Measurements from ENCODE around the gene DACT3.

Gene DACT3

DNA sequence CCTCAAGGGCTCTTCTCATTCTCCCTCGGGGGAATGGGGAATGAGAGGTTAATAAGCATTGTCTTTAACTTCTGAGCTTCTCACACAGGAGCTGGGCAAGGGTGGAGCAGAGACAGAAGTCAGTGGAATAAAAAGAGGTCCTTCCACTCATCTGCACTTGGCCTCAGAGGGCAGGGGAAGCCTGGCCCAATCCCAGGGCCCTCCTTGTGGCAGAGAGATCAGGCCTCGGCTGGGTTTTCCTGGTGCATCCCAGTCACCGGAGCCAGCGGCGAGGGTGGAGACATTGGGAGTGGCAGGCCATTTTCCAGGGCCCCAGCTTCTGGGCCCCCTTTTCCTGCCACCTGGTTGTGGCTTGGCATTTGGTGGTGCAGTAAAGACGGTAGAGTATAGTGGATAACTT lies 49.2 kb downstream of the DACT3 start:
- peak; percentile 25 for DNase-seq (ENCODE audit: low spot score)

DNA sequence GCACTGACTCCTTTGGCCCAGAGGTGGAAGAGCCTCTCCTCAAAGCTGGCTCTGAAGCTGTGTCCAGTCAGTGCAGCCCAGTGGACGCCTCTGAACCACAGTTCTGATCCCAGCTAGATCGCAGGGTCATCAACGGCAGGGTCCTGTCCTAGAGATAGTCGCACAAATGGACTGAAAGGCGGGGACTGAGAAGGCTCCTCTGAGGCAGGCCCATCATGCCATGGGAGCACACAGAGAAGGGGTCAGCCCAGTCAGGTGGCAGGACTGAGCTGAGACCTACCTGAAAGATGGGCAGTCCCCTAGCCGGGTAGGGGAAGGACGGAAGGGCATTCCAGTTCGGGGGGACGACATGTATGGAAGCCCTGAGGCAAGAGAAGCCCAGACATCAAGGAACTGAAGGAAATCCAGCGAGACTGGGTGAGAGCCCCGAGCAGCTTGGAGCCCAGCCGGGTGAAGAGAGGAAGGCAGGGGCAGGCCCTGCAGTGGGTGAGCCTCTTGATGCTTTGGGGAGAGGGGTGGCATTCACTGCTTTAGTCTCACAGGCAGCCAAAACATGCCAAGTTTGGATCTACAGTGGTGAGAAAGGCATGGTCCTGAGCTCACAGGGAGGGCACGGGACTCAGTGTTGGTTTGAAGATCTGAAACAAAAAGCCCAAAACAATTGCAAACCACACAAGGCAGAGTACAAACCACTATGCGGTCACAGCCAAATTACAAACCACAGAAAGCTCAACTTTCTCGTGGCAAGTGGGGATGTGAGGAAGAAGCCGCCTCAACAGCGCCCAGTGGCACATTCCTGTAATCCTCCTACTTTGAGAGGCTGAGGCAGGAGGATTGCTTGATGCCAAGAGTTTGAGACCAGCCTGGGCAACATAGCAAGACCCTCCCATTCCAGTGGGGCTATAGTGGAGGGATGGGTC lies 49.9 kb downstream of the DACT3 start:
- DNase-seq (ENCODE audit: low spot score): peak; percentile 17

DNA sequence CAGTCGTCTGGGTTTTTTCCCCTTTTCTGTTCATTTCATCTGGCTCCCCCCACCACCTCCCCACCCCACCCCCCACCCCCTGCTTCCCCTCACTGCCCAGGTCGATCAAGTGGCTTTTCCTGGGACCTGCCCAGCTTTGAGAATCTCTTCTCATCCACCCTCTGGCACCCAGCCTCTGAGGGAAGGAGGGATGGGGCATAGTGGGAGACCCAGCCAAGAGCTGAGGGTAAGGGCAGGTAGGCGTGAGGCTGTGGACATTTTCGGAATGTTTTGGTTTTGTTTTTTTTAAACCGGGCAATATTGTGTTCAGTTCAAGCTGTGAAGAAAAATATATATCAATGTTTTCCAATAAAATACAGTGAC lies 50.6 kb downstream of the DACT3 start:
- no peak for DNase-seq (ENCODE audit: low spot score)

DNA sequence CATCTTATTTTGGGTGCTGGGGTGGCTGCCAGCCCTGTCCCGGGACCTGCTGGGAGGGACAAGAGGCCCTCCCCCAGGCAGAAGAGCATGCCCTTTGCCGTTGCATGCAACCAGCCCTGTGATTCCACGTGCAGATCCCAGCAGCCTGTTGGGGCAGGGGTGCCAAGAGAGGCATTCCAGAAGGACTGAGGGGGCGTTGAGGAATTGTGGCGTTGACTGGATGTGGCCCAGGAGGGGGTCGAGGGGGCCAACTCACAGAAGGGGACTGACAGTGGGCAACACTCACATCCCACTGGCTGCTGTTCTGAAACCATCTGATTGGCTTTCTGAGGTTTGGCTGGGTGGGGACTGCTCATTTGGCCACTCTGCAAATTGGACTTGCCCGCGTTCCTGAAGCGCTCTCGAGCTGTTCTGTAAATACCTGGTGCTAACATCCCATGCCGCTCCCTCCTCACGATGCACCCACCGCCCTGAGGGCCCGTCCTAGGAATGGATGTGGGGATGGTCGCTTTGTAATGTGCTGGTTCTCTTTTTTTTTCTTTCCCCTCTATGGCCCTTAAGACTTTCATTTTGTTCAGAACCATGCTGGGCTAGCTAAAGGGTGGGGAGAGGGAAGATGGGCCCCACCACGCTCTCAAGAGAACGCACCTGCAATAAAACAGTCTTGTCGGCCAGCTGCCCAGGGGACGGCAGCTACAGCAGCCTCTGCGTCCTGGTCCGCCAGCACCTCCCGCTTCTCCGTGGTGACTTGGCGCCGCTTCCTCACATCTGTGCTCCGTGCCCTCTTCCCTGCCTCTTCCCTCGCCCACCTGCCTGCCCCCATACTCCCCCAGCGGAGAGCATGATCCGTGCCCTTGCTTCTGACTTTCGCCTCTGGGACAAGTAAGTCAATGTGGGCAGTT lies 51.2 kb downstream of the DACT3 start:
- DNase-seq (ENCODE audit: low spot score): no peak

DNA sequence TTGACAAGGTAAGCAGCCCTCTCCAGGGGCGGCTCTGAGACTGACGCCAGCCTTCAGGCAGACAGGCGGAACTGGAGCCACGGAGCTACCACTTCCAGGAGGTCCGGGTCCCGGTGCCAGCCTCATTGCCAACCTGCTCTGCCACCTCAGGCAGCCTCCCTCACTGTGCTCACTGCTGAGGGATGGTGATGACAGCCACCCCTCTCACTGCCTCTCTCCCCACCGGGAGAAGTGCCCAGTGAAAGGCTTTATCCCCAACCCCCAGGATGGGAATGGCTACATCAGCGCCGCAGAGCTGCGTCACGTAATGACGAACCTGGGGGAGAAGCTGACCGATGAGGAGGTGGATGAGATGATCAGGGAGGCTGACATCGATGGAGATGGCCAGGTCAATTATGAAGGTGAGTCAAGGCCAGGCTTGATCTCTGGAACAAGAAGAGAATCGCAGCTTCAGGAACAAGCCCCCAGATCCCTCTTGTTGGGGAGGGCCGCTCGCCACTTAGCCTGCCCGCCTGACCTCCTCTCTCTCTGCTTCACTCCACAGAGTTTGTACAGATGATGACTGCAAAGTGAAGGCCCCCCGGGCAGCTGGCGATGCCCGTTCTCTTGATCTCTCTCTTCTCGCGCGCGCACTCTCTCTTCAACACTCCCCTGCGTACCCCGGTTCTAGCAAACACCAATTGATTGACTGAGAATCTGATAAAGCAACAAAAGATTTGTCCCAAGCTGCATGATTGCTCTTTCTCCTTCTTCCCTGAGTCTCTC lies 52.2 kb downstream of the DACT3 start:
- no peak for DNase-seq (ENCODE audit: low spot score)

DNA sequence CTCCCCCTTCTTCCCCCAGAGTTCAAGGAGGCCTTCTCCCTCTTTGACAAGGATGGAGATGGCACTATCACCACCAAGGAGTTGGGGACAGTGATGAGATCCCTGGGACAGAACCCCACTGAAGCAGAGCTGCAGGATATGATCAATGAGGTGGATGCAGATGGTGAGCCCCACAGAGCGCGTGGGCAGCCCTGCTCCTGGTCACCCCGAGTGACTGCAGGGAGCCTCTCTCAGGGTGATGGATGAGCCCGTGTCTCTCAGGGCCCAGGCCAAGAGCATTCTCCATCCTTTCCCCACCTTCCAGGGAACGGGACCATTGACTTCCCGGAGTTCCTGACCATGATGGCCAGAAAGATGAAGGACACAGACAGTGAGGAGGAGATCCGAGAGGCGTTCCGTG lies 52.8 kb downstream of the DACT3 start:
- DNase-seq (ENCODE audit: low spot score): no peak

DNA sequence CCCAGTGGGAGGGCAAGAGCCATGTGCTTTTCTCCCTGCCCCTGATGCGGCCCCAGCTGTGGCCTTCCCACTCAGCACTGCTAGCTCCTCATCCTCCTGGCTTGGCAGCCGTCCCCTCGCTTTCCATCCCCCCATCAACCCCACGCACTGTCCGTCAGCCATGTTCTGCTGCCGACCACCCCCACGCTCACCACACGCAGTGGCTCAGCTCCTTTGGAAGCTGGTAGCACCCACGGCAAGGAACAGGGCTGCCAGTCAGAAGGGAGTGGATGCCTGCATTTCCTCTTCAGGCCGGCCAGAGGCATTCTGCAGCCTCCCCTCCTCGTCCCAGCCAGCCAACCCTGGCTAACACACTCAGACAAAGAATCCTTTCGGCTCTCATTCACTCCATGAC lies 53.5 kb downstream of the DACT3 start:
- no peak for DNase-seq (ENCODE audit: low spot score)

DNA sequence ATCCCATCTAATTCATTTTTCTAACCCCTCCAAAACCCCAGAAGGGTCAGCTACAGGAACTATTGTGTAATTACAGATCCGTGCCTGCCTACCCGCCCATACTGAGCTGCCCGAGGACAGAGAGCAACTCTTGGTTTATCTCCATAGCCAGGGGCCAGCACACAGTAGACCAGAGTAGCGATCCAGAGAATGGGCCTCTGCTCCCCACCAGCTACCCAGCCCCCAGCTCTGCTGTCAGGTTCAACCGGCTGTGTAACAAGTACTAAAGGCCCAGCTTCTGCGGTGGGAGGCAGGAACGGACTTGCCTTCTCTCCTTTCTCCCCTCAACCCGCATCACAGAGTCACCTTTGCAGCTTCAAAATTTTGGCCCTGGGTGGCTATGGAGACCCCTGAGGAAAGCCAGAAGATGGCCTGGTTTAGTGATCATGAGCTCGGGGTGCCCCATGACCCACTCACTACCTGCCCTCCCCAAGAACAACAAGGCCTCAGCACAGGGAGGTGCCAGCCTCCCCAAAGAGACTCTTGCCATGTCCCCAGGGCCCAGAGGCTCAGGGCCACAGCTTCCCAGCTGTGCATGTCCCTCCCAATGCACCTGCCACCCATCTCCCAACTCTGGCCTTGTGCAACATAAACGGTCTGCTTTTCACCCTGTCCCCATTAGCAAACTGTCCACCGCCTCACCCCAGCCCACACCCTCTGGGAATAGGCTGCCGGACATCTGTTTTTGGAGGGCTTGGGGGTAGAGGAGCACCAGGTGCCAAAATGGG lies 54.1 kb downstream of the DACT3 start:
- no peak for DNase-seq (ENCODE audit: low spot score)

DNA sequence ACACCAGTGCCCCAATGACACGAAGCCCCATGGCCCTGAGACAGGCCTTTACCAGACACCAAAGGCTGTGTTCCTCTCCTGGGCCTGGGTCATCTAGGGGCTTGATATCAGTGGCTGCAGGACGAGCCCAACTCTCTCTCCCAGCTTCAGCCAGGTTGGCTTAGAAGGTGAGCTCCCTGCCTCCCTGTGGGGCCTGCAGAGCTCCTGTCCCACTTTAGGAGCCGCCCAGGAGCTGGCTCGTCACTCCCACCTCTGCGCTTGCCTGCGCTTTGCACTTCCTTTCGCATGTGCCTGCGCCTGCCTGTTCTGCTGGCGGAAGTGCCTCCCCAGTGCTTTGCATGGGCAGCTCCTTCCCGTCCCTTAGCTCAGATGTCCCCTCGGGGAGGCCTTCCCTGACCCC lies 55.0 kb downstream of the DACT3 start:
- DNase-seq (ENCODE audit: low spot score): no peak

DNA sequence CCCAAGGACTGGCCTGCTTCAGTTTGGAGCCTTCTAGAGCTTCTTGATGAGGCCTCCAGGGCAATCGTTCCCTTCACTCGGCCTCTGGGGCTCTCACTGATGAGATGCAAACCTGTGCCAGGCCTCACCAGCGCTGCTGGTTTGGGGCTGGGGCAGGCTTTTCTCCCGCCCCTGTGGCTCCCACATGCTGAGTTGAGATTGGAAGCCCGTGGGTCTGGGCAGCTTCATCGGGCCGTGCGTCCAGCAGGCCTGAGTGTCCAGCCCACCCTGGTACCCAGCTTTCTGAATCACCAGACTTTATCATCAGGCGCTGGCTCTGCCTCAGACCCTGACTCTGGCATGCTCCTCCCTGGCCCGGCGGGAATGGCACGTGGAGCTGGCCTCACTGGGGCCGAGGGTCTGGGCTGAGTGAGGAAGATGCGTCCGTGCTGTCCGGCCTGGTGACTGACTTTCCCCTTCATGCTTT lies 55.6 kb downstream of the DACT3 start:
- peak; percentile 15 for DNase-seq (ENCODE audit: low spot score)

DNA sequence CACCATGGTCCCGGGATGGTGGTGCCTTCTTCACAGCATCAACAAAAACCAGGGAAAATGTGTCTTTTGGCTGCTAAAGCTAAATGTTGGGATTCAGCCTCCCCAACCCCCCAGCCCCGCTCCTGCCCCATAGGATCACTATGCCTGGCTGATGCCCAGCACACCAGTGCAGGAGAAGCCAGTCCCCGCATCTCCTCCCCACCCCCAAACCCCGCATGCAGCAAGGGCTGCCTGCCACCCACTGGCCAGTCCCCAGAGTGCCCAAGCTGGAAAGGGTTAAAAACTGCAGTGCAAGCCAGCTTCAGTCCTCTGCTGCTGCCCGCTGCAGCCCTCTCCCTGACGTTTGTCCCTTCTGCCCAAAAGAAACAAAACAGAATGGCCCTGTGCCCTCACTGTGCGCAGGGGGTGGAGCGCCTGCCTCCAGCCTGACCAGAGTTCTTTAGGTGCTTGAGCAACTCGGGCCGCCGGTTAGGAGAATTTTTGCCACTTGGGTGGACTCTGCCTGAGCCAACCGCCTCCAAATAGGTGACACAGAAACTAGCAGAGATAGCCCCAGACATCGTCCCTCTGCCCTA lies 56.1 kb downstream of the DACT3 start:
- DNase-seq (ENCODE audit: low spot score): no peak

DNA sequence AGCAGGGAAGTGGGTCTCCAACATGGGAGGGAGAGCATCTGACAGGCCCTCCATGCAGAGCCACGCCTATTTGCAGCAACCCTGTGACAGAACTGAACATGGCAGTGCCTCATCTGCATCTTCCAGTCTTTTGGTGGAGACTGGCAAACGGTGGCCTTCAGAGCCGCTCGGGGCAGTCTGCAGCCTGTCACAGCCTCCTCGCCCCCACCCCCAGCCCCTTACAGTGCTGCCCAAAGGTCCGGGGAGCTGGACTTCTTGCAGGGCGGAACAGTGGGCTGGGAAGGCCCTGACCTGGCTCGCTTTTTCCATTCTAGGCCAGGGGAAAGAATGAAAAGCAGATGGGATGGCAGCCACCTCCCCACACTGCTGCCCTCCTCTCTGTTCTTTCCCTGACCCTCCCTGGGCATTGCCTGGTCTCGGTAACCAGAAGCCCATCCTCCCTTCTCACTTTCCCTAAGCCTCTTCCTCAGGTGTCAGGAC lies 57.2 kb downstream of the DACT3 start:
- DNase-seq (ENCODE audit: low spot score): no peak

DNA sequence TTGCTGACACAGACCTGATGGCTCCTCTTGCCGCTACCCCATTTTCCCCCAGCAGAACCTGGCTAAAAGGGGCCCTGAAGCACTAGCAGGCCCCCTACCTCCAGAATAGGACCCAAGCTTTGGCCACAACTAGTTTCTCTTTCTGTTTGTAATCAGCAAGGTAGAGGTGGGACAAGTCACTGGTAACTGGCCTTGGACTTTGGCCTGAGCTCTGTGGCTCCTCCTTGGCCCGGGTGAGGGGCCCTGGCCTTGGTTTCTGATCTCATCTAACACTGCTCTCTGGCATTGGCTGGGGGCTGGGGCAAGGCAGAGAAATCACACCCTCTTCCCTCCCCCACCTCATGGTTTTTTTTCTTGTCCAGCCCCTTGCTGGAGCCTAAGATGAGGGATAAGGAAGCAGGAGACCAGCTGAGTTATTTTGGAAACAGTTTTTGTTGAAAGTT lies 57.8 kb downstream of the DACT3 start:
- no peak for DNase-seq (ENCODE audit: low spot score)

DNA sequence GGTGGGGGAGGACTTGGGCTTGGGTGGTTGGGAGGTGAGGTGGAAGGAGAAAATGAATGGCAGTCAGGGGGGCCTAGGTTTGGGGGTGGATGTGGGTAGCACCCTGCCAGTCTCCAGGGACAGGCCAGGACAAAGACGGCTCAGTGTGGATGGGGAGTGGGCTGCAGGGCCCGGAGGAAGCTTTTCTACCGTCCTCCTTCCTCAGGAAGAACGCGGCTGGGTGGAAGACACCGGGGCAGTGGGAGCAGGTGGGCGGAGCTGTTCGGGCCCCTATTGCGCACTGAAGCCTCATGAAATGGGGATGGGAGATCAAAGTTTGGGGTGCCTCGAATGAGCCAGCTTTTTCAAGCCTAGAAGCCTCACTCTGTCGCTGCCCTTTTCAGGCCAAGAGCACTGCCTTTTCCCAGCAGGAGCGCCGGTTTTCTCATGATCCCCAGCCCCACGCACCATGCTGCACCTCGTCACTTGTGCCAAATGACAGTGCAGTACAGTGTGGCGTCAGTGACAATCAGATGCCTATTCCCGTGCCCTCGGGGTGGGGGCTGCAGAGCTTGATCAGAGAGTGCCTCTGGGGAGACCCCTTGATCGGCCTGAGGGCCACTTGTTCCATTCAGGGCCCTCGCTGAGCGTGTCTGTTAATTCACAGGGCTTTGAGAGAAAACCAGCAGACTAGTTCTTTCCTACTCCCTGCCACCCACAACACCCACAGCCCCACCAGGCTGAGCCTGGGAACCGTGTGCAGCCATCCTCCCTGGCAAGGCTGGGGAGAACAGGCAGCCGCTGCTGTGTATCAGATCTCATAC lies 58.4 kb downstream of the DACT3 start:
- DNase-seq (ENCODE audit: low spot score): no peak

DNA sequence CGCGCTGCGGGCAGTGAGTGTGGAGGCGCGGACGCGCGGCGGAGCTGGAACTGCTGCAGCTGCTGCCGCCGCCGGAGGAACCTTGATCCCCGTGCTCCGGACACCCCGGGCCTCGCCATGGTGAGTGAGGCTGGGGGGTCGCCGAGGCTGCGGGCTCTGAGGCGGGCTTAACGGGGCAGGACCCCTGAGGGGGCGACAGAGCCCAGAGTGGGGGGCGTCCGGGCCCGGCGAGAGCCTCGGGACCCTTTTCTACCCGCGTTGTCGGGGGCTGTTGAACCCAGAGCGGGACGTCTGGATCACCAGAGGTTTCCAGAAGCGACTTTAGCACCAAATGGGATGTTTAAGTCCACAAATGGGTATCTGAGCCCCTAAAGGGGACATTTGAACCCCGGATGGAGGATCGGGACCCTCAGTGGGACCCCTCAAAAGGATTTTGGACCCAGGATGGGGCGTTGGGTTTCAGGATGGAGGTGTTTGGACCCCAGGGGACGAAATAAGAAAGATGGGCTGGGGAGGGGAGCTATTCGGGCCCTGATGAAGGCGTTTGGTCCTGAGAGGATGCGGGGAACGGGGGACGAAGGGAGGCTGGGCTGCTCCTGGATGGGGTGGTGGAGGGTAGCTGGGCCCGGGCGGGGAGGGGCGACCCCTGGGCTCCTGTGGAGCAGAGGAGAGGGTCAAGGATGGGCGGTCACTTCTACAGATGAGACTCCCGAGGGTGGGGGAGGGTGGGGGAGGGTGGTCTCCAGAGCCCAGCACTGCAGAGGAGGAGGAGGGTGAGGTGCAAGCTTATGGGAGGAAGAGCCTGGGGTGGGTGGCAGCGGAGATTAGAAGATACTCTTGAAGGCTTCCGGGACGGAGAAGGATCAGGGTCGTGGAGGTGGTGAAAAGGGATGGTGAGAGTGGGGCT lies 59.4 kb downstream of the DACT3 start, which contains the start of gene CALM3:
TSS of gene CALM3 (plus strand) at position 13 of the 907 bp plus-strand sequence. CDS start at position 118, 105 bp downstream.
- DNase-seq (ENCODE audit: low spot score): peak; percentile 59

DNA sequence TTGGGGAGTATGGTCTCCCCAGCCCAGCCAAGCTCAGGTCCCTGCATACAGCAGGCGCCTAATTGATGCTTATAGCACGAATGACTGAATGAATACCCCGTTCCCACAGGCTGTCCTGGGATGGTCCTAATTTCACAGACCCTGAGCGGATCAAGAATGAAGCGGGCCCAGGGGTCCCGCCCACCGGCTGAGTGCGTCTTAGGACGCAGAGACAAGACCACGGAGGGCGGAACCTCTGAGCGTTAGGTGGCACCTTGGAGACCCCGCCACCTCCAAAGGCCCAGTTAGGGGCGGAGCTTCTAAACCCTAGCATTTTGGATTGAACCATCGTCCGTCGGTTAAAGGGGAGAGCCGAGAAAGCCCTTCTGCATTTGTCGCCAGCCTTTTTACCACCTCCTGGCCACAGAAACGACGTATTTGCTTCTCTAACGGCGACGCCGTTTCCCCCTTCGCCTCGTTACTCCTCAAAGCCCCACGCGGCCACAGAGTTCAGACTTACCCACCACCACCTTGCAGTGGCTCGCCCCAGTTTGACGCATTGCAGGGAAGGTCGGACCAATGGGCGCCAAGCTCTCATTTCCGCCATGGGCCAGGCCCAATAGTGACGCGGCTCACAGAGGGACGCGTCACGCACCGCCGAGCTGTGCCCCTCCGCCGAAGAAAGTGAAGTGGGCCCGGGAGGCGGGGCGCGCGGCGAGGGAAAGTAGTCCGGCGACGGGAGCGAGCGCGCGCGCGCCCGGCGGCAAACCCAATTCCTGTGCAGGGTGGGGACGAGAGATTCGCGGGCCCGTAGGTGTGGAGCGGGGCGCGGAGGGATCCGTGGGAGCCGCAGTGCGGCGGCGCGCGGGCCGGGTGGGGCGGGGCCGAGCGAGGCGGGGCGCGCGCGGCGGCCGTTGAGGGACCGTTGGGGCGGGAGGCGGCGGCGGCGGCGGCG lies 60.3 kb downstream of the DACT3 start:
- DNase-seq (ENCODE audit: low spot score): peak; percentile 98

DNA sequence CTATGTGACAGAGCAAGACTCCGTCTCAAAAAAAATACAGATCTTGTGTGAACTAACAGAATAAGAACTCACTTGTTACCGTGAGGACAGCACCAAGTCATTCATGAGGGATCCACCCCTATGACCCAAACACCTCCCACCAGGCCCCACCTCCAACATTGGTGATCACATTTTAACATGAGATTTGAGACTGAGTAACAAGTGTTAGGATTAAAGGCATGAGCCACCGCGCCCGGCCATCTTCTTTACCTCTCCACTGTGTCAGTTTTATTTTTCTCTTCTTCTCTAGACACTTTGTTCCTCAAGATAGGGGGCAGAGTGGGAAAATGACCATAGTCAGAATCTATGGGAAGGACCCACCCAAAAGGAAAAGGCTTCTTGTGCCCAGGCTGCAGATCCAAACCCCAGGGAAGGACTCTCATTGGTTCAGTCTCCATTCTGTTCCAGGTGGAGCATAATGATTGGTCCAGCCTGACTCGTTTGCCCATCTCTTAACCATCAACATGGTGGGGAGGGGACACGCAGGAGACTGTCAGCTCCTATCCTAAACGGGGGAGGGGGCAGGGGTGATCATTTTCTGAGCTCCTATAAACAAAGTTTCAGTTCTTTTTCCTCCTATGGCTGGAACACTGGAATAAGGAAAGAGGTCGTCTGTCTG lies 61.1 kb downstream of the DACT3 start:
- DNase-seq (ENCODE audit: low spot score): no peak
